ENCODE measurements around the gene GBX1. TPM values are rescaled to one million over a fixed set of nuclear protein-coding genes. Genes with fewer than 3 reads are reported as not detected.

GBX1 gene
- total RNA-seq, 1 donor from 2014 or later = not detected

DNA sequence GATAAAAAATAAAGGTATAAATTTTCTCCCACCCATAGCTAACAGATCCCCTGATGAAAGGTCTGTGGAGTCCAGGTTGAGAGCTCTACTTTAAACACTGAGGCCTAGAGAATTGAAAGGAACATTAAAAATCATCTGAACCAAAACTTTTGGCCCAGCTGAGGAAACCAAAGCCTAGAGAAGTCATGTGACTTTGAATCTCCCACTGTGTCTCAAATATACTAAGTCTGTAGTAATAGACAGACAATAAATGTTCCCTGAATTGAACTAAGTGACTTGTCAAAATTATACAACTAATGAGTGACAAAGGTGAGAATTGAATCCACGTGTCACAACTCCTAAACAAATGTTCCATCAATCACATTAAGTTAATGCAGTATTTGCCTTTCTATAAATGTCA is 5.7 kb downstream of the GBX1 start:
- Histone ChIP-seq H3K4me3 (ENCODE audit: low read length in 3 of 3) (no peak overlapping the region), H3K27me3 (ENCODE audit: control insufficient read depth in 3 of 3, insufficient read depth in 3 of 3, low read length in 3 of 3) (peaks cover 8 to 18% (median 13%) of the 10 kb centered on the region in 3 donors), H3K9me3 (ENCODE audit: control insufficient read depth in 3 of 3, low read length in 3 of 3) (no peaks in the 10 kb centered on the region), H3K36me3 (ENCODE audit: control insufficient read depth in 3 of 3, insufficient read depth in 3 of 3, low read length in 3 of 3) (peaks cover 0 to 12% (median 3%) of the 10 kb centered on the region in 3 donors), H3K9ac (ENCODE audit: low read depth in 1 of 3, low read length in 3 of 3) (no peak overlapping the region), H3K27ac (ENCODE audit: low read depth, low read length) (no peak overlapping the region), H3K4me1 (ENCODE audit: control insufficient read depth in 3 of 3, insufficient read depth in 3 of 3, low read length in 3 of 3) (peaks cover 0 to 3% (median 1%) of the 10 kb centered on the region in 3 donors)

DNA sequence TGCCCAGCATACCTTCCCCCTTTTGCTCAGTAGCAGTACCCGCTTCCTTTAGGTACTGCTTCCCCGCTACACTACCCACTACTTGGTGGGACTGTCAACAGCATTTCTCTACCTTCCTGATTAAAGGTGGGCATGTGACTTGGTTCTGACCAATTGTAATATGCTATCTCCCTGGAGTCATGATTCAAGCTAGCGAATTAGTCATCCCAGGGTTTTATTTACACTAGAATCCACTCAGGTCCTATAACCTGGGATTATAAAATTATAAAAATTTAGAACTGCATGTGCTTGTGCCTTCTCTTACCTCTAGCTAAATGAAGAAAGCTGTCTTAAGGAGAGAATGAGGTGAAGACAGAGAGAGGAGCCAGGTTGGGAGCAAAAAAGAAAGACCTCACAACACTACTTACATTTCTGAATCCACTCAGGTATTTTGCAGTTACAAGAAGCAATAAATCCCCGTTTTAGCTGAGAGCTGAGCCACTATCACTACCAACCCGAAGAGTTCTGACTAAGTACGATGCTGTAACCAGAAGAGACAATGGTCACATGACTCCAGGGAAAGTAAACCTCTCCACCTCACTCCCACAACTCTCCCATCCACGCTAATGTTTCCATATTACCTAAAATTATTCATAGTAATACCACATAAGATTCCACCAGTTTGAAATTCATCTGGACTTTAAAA is 9.7 kb downstream of the GBX1 start:
- Histone ChIP-seq H3K4me3 (ENCODE audit: low read length in 3 of 3) (no peak overlapping the region), H3K9ac (ENCODE audit: low read depth in 1 of 3, low read length in 3 of 3) (no peak overlapping the region), H3K36me3 (ENCODE audit: control insufficient read depth in 3 of 3, insufficient read depth in 3 of 3, low read length in 3 of 3) (peaks cover 0 to 9% (median 3%) of the 10 kb centered on the region in 3 donors), H3K4me1 (ENCODE audit: control insufficient read depth in 3 of 3, insufficient read depth in 3 of 3, low read length in 3 of 3) (no peaks in the 10 kb centered on the region), H3K9me3 (ENCODE audit: control insufficient read depth in 3 of 3, low read length in 3 of 3) (no peaks in the 10 kb centered on the region), H3K27me3 (ENCODE audit: control insufficient read depth in 3 of 3, insufficient read depth in 3 of 3, low read length in 3 of 3) (no peaks in the 10 kb centered on the region), H3K27ac (ENCODE audit: low read depth, low read length) (no peak overlapping the region)

GRCh38 chr7:151152643-151153513 is 14.6 kb downstream of the GBX1 start:
- Histone ChIP-seq H3K4me1 (ENCODE audit: control insufficient read depth in 3 of 3, insufficient read depth in 3 of 3, low read length in 3 of 3) (no peaks in the 10 kb centered on the region), H3K9me3 (ENCODE audit: control insufficient read depth in 3 of 3, low read length in 3 of 3) (no peaks in the 10 kb centered on the region), H3K9ac (ENCODE audit: low read depth in 1 of 3, low read length in 3 of 3) (no peak overlapping the region), H3K36me3 (ENCODE audit: control insufficient read depth in 3 of 3, insufficient read depth in 3 of 3, low read length in 3 of 3) (peaks cover 0 to 5% (median 2%) of the 10 kb centered on the region in 3 donors), H3K27me3 (ENCODE audit: control insufficient read depth in 3 of 3, insufficient read depth in 3 of 3, low read length in 3 of 3) (peaks cover 0 to 6% (median 0%) of the 10 kb centered on the region in 3 donors), H3K4me3 (ENCODE audit: low read length in 3 of 3) (no peak overlapping the region), H3K27ac (ENCODE audit: low read depth, low read length) (no peak overlapping the region)

GRCh38 chr7:151150388-151150787 is 17.1 kb downstream of the GBX1 start:
- Histone ChIP-seq H3K36me3 (ENCODE audit: control insufficient read depth in 3 of 3, insufficient read depth in 3 of 3, low read length in 3 of 3) (peaks cover 2 to 8% (median 4%) of the 10 kb centered on the region in 3 donors), H3K9ac (ENCODE audit: low read depth in 1 of 3, low read length in 3 of 3) (no peak overlapping the region), H3K27ac (ENCODE audit: low read depth, low read length) (no peak overlapping the region), H3K4me3 (ENCODE audit: low read length in 3 of 3) (no peak overlapping the region), H3K9me3 (ENCODE audit: control insufficient read depth in 3 of 3, low read length in 3 of 3) (no peaks in the 10 kb centered on the region), H3K4me1 (ENCODE audit: control insufficient read depth in 3 of 3, insufficient read depth in 3 of 3, low read length in 3 of 3) (no peaks in the 10 kb centered on the region), H3K27me3 (ENCODE audit: control insufficient read depth in 3 of 3, insufficient read depth in 3 of 3, low read length in 3 of 3) (peaks cover 0 to 6% (median 0%) of the 10 kb centered on the region in 3 donors)

- no peaks in the 10 kb centered on the region for H3K9me3 ChIP-seq (ENCODE audit: control insufficient read depth in 3 of 3, low read length in 3 of 3)
- H3K36me3 ChIP-seq (ENCODE audit: control insufficient read depth in 3 of 3, insufficient read depth in 3 of 3, low read length in 3 of 3) = peaks cover 7 to 21% (median 8%) of the 10 kb centered on the region in 3 donors
- H3K9ac ChIP-seq (ENCODE audit: low read depth in 1 of 3, low read length in 3 of 3) = no peak overlapping the region
- no peak overlapping the region for H3K27ac ChIP-seq (ENCODE audit: low read depth, low read length)
- no peak overlapping the region for H3K4me3 ChIP-seq (ENCODE audit: low read length in 3 of 3)
- peaks cover 0 to 6% (median 0%) of the 10 kb centered on the region in 3 donors for H3K27me3 ChIP-seq (ENCODE audit: control insufficient read depth in 3 of 3, insufficient read depth in 3 of 3, low read length in 3 of 3)
- peaks cover 4 to 6% (median 4%) of the 10 kb centered on the region in 3 donors for H3K4me1 ChIP-seq (ENCODE audit: control insufficient read depth in 3 of 3, insufficient read depth in 3 of 3, low read length in 3 of 3)
These were observed 18.9 kb downstream of the GBX1 start for GRCh38 chr7:151148319-151149259.

DNA sequence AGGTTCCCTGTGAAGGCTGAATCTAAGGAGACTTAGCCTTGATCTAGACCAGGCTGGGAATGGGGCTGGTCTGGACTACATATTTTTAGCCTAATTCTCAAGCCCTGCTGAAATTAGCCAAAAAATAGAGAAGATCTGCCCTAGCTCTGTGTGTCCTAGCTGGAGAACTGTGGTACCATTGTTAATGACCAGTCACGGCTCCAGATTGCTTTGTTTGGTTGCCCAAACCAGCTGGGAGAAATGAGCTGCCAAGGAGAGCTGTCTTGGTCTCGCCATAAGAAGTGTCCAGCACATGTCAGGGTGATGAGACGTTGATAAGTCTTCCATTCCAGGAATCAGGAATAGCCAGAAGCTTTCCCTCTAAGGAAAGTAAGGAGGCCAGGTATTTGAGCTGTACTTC is 20.7 kb downstream of the GBX1 start:
- Histone ChIP-seq H3K4me3 (ENCODE audit: low read length in 3 of 3) (no peak overlapping the region), H3K27me3 (ENCODE audit: control insufficient read depth in 3 of 3, insufficient read depth in 3 of 3, low read length in 3 of 3) (peaks cover 0 to 4% (median 0%) of the 10 kb centered on the region in 3 donors), H3K4me1 (ENCODE audit: control insufficient read depth in 3 of 3, insufficient read depth in 3 of 3, low read length in 3 of 3) (peaks cover 6 to 15% (median 9%) of the 10 kb centered on the region in 3 donors), H3K9me3 (ENCODE audit: control insufficient read depth in 3 of 3, low read length in 3 of 3) (no peaks in the 10 kb centered on the region), H3K27ac (ENCODE audit: low read depth, low read length) (no peak overlapping the region), H3K9ac (ENCODE audit: low read depth in 1 of 3, low read length in 3 of 3) (no peak overlapping the region), H3K36me3 (ENCODE audit: control insufficient read depth in 3 of 3, insufficient read depth in 3 of 3, low read length in 3 of 3) (peaks cover 9 to 31% (median 14%) of the 10 kb centered on the region in 3 donors)

GRCh38 chr7:151144387-151144786 is 23.1 kb downstream of the GBX1 start:
- H3K27ac ChIP-seq (ENCODE audit: low read depth, low read length) = no peak overlapping the region
- no peaks in the 10 kb centered on the region for H3K27me3 ChIP-seq (ENCODE audit: control insufficient read depth in 3 of 3, insufficient read depth in 3 of 3, low read length in 3 of 3)
- no peaks in the 10 kb centered on the region for H3K9me3 ChIP-seq (ENCODE audit: control insufficient read depth in 3 of 3, low read length in 3 of 3)
- H3K4me1 ChIP-seq (ENCODE audit: control insufficient read depth in 3 of 3, insufficient read depth in 3 of 3, low read length in 3 of 3) = peaks cover 6 to 15% (median 9%) of the 10 kb centered on the region in 3 donors
- no peak overlapping the region for H3K4me3 ChIP-seq (ENCODE audit: low read length in 3 of 3)
- H3K9ac ChIP-seq (ENCODE audit: low read depth in 1 of 3, low read length in 3 of 3) = no peak overlapping the region
- peaks cover 19 to 40% (median 20%) of the 10 kb centered on the region in 3 donors for H3K36me3 ChIP-seq (ENCODE audit: control insufficient read depth in 3 of 3, insufficient read depth in 3 of 3, low read length in 3 of 3)

GRCh38 chr7:151143261-151144015 is 24.1 kb downstream of the GBX1 start:
- no peaks in the 10 kb centered on the region for H3K9me3 ChIP-seq (ENCODE audit: control insufficient read depth in 3 of 3, low read length in 3 of 3)
- no peaks in the 10 kb centered on the region for H3K27me3 ChIP-seq (ENCODE audit: control insufficient read depth in 3 of 3, insufficient read depth in 3 of 3, low read length in 3 of 3)
- no peak overlapping the region for H3K4me3 ChIP-seq (ENCODE audit: low read length in 3 of 3)
- no peak overlapping the region for H3K9ac ChIP-seq (ENCODE audit: low read depth in 1 of 3, low read length in 3 of 3)
- H3K36me3 ChIP-seq (ENCODE audit: control insufficient read depth in 3 of 3, insufficient read depth in 3 of 3, low read length in 3 of 3) = peaks cover 18 to 42% (median 19%) of the 10 kb centered on the region in 3 donors
- peaks cover 6 to 15% (median 9%) of the 10 kb centered on the region in 3 donors for H3K4me1 ChIP-seq (ENCODE audit: control insufficient read depth in 3 of 3, insufficient read depth in 3 of 3, low read length in 3 of 3)
- H3K27ac ChIP-seq (ENCODE audit: low read depth, low read length) = no peak overlapping the region

GRCh38 chr7:151142686-151143040 is 24.8 kb downstream of the GBX1 start:
- Histone ChIP-seq H3K4me1 (ENCODE audit: control insufficient read depth in 3 of 3, insufficient read depth in 3 of 3, low read length in 3 of 3) (peaks cover 6 to 15% (median 9%) of the 10 kb centered on the region in 3 donors), H3K9me3 (ENCODE audit: control insufficient read depth in 3 of 3, low read length in 3 of 3) (no peaks in the 10 kb centered on the region), H3K4me3 (ENCODE audit: low read length in 3 of 3) (no peak overlapping the region), H3K36me3 (ENCODE audit: control insufficient read depth in 3 of 3, insufficient read depth in 3 of 3, low read length in 3 of 3) (peaks cover 19 to 37% (median 20%) of the 10 kb centered on the region in 3 donors), H3K27me3 (ENCODE audit: control insufficient read depth in 3 of 3, insufficient read depth in 3 of 3, low read length in 3 of 3) (no peaks in the 10 kb centered on the region), H3K27ac (ENCODE audit: low read depth, low read length) (no peak overlapping the region), H3K9ac (ENCODE audit: low read depth in 1 of 3, low read length in 3 of 3) (no peak overlapping the region)

All from skeletal muscle tissue (tissue), 4 donors.